Osteoblast (primary cell): ENCODE measurements around the gene CABLES1. TPM values are rescaled to one million over a fixed set of nuclear protein-coding genes. Genes with fewer than 3 reads are reported as not detected.
"Not testable (repeated sequence)": the region's sequence is repeated elsewhere in the genome, so short reads cannot be mapped to it uniquely, and the experiment has no call there.

Experiments used
- DNase-seq: peaks from one replicate; pipeline ENCODE4 v3.0.0; 2011; ENCODE audit warnings: low spot score, mixed read lengths; ENCODE audit not compliant: insufficient read length; ENCODE audit errors: missing footprints
- H2AFZ ChIP-seq: 2 replicates; pipeline ENCODE4 v1.6.0; 2011; ENCODE audit warnings: mild to moderate bottlenecking, low read length
- H3K27ac ChIP-seq: 2 replicates; pipeline ENCODE4 v1.5.1; 2011; ENCODE audit warnings: mild to moderate bottlenecking, low read depth, low read length, moderate library complexity
- H3K27me3 ChIP-seq: 2 replicates; pipeline ENCODE4 v1.6.0; 2012; ENCODE audit warnings: mild to moderate bottlenecking, control low read depth, inconsistent platforms, low read length, moderate library complexity; ENCODE audit not compliant: insufficient read depth
- H3K36me3 ChIP-seq: 2 replicates; pipeline ENCODE4 v1.5.1; 2011; ENCODE audit warnings: mild to moderate bottlenecking, low read length, control low read depth, moderate library complexity; ENCODE audit not compliant: insufficient read depth
- H3K4me1 ChIP-seq: 2 replicates; pipeline ENCODE4 v1.5.1; 2011; ENCODE audit warnings: mild to moderate bottlenecking, low read length, control low read depth, moderate library complexity; ENCODE audit not compliant: insufficient read depth
- H3K4me2 ChIP-seq: 2 replicates; pipeline ENCODE4 v1.6.0; 2011; ENCODE audit warnings: mild to moderate bottlenecking, low read length; ENCODE audit not compliant: insufficient read depth
- H3K4me3 ChIP-seq: fragments of 200-600 bp; sonication (generic); 3 replicates; pipeline ENCODE4 v1.5.1; 2012; ENCODE audit warnings: mild to moderate bottlenecking, low read length, inconsistent platforms; ENCODE audit not compliant: insufficient read depth
- H3K79me2 ChIP-seq: 2 replicates; pipeline ENCODE4 v1.6.0; 2012; ENCODE audit warnings: mild to moderate bottlenecking, low read length, control low read depth, inconsistent platforms; ENCODE audit not compliant: insufficient read depth
- H3K9me3 ChIP-seq: 2 replicates; pipeline ENCODE4 v1.5.1; 2011; ENCODE audit warnings: low read depth, low read length, control low read depth
- H4K20me1 ChIP-seq: 2 replicates; pipeline ENCODE4 v1.6.0; 2012; ENCODE audit warnings: mild to moderate bottlenecking, low read length, control low read depth; ENCODE audit not compliant: insufficient read depth
- total RNA-seq: library from RNA; depleted of rRNA; stranded (reverse); fragments of >200 nt; gene quantifications from 2 replicates; pipeline ENCODE4 v1.2.3, GENCODE V29; 2012
- TF ChIP-seq, protein P1 (sequence below): IDR thresholded peaks from 2 replicates; pipeline ENCODE4 v1.5.1; 2011; ENCODE audit warnings: mild to moderate bottlenecking, low read depth, low read length, moderate library complexity; ENCODE audit errors: extremely low read depth

The CABLES1 gene
- total RNA-seq, 1 donor, result 13.0 TPM

DNA sequence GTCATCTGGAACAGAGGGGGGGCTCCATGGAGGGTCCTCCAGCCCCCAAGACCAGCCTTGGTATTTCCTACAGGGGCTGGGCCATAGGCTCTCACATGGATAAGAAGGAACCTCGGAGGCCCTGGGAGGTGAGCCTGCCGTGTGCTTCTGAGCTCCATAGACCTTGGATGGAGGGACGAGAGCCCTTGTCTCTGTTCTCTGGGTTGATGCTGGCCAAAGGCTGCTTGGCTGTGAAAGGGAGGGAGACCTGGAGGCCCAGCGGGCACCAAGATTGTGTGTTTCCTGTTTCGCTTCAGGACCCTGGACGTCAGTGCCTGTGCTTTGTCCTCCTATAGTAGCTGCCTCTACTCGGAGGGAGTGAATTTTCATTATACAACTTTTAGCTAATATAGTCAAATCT is 20.8 kb downstream of the CABLES1 start:
- no peak overlapping the region for H3K4me3 ChIP-seq
- TF ChIP-seq, protein P1, sequence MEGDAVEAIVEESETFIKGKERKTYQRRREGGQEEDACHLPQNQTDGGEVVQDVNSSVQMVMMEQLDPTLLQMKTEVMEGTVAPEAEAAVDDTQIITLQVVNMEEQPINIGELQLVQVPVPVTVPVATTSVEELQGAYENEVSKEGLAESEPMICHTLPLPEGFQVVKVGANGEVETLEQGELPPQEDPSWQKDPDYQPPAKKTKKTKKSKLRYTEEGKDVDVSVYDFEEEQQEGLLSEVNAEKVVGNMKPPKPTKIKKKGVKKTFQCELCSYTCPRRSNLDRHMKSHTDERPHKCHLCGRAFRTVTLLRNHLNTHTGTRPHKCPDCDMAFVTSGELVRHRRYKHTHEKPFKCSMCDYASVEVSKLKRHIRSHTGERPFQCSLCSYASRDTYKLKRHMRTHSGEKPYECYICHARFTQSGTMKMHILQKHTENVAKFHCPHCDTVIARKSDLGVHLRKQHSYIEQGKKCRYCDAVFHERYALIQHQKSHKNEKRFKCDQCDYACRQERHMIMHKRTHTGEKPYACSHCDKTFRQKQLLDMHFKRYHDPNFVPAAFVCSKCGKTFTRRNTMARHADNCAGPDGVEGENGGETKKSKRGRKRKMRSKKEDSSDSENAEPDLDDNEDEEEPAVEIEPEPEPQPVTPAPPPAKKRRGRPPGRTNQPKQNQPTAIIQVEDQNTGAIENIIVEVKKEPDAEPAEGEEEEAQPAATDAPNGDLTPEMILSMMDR, result no peak
- no peaks in the 10 kb centered on the region for H3K9me3 ChIP-seq
- peaks cover 18% of the 10 kb centered on the region for H4K20me1 ChIP-seq
- no peak overlapping the region for H2AFZ ChIP-seq
- no peak overlapping the region for H3K4me2 ChIP-seq
- no peaks in the 10 kb centered on the region for H3K36me3 ChIP-seq
- DNase-seq, result no peak
- H3K27ac ChIP-seq, result no peak overlapping the region
- no peaks in the 10 kb centered on the region for H3K27me3 ChIP-seq
- peaks cover 12% of the 10 kb centered on the region for H3K4me1 ChIP-seq
- H3K79me2 ChIP-seq, result peaks cover 65% of the 10 kb centered on the region

DNA sequence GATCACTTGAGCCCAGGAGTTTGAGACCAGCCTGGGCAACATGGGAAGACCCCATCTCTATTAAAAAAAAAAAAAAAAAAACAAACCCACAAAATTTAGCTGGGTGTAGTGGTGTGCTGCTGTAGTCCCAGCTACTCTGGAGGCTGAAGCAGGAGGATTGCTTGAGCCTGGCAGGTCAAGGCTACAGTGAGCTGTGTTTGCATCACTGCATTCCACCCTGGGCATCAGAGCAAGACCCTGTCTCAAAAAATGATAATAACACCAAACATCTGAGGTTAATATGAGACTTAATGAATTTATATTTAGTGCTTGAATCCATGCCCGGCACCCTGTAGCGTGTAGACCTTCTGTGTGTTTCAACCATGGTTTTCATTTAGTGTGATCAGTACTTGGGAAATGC is 22.8 kb downstream of the CABLES1 start:
- H3K36me3 ChIP-seq, result no peaks in the 10 kb centered on the region
- H4K20me1 ChIP-seq, result peaks cover 20% of the 10 kb centered on the region
- peaks cover 12% of the 10 kb centered on the region for H3K4me1 ChIP-seq
- TF ChIP-seq, protein P1, result no peak
- no peak overlapping the region for H3K4me3 ChIP-seq
- no peak overlapping the region for H3K27ac ChIP-seq
- H3K79me2 ChIP-seq, result peaks cover 64% of the 10 kb centered on the region
- H2AFZ ChIP-seq, result no peak overlapping the region
- H3K9me3 ChIP-seq, result no peaks in the 10 kb centered on the region
- no peaks in the 10 kb centered on the region for H3K27me3 ChIP-seq
- no peak overlapping the region for H3K4me2 ChIP-seq
- no peak for DNase-seq

DNA sequence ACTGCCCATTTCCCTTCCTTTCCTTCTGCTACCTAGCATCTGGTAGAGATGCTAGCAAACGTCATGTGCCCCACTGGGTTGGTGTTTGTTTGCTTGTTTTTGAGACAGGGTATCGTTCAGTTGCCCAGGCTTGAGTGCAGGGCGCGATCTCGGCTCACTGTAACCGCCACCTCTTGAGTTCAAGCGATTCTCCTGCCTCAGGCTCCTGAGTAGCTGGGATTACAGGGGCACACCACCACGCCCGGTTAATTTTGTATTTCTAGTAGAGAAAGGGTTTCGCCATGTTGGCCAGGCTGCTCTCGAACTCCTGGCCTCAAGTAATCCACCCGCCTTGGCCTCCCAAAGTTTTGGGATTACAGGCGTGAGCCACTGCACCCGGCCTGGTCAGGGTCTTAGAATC is 23.6 kb downstream of the CABLES1 start:
- H3K27me3 ChIP-seq, H3K9me3 ChIP-seq, H3K4me3 ChIP-seq, H3K27ac ChIP-seq, H3K4me2 ChIP-seq, DNase-seq, H3K36me3 ChIP-seq, H2AFZ ChIP-seq: not testable (repeated sequence)
- Histone ChIP-seq H3K79me2 (peaks cover 70% of the 10 kb centered on the region), H3K4me1 (peaks cover 12% of the 10 kb centered on the region), H4K20me1 (peaks cover 28% of the 10 kb centered on the region)

DNA sequence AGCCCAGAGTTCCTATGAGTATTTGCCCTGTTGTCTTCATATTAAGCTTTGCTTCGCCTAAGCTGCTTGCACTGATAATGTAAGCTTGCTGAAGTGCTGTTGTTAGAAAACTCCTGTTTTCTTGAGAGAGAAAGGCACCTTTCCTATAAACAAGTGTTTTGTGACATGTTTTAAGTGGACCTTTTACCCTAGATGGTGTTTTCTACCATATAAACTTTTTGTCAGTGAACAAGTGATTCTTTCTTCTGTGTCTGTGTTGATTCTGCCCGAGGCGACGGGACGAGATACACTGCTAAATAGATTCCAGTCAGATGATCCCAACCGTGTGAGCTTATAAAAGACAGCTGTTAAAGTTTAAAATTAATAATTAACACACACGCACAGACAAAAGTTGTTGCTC is 24.1 kb downstream of the CABLES1 start:
- Histone ChIP-seq H3K9me3 (no peaks in the 10 kb centered on the region), H3K27ac (no peak overlapping the region), H3K79me2 (peaks cover 70% of the 10 kb centered on the region), H3K4me1 (peaks cover 12% of the 10 kb centered on the region), H3K36me3 (no peaks in the 10 kb centered on the region), H2AFZ (no peak overlapping the region), H4K20me1 (peaks cover 24% of the 10 kb centered on the region), H3K27me3 (no peaks in the 10 kb centered on the region), H3K4me2 (no peak overlapping the region), H3K4me3 (no peak overlapping the region)
- DNase-seq, result no peak
- TF ChIP-seq, protein P1, result no peak
